ENCODE results near the gene TMEM109. TPM values are rescaled to one million over a fixed set of nuclear protein-coding genes. Genes with fewer than 3 reads are reported as not detected.

Gene TMEM109
- polyA plus RNA-seq, 2 of the 4 experiments (the other 2 are of a cell fraction): 40.9 to 93.0 TPM

- Histone ChIP-seq H3K4me1 (no peaks in the 10 kb centered on the region), H3K4me3 (no peak overlapping the region), H3K9me3 (no peaks in the 10 kb centered on the region), H3K4me2 (no peak overlapping the region), H3K27ac (no peak overlapping the region)
- ChIA-PET CTCF (interaction anchor here (0.8 to 1.4 kb wide), 2 partner anchors 15 to 233 kb away, joined by 3 to 4 read pairs; no protein-coding TSS in a partner anchor), POLR2A (no interaction called here)
- DNase-seq (ENCODE audit: low read depth in 1 of 2, low spot score in 1 of 2) (no peak), ATAC-seq (no peak), FAIRE-seq (no peak)
- TF ChIP-seq CEBPB (IDR thresholded peaks at IDR 0.05) (no peak), GATA3 (IDR thresholded peaks at IDR 0.05; ENCODE audit: borderline replicate concordance) (no peak), HOXA7 (CRISPR knock-in tag; IDR thresholded peaks at IDR 0.05) (no peak), FOSB (CRISPR knock-in tag; IDR thresholded peaks at IDR 0.05) (no peak), RFX5 (IDR thresholded peaks at IDR 0.05) (no peak), BHLHE40 (IDR thresholded peaks at IDR 0.05; ENCODE audit: low read depth, low read length) (no peak), MYC (IDR thresholded peaks at IDR 0.05; ENCODE audit: borderline replicate concordance, low read length) (no peak), CBX8 (IDR thresholded peaks at IDR 0.05) (no peak), PHF8 (IDR thresholded peaks at IDR 0.05; ENCODE audit: borderline replicate concordance, low read depth) (no peak), POLR2AphosphoS2 (conservative IDR thresholded peaks at IDR 0.05; ENCODE audit: low read length) (no peak), HEYL (CRISPR knock-in tag; IDR thresholded peaks at IDR 0.05) (no peak), POLR2A (IDR thresholded peaks at IDR 0.05; ENCODE audit: low read length) (no peak), HOXB5 (CRISPR knock-in tag; IDR thresholded peaks at IDR 0.05) (no peak), JUN (IDR thresholded peaks at IDR 0.05) (no peak), REST (IDR thresholded peaks at IDR 0.05) (no peak), EHMT2 (IDR thresholded peaks at IDR 0.05; ENCODE audit: low read depth) (no peak), NR3C1 (IDR thresholded peaks at IDR 0.05) (no peak), SREBF2 (IDR thresholded peaks at IDR 0.05) (no peak)
- TF ChIP-seq, protein P1, sequence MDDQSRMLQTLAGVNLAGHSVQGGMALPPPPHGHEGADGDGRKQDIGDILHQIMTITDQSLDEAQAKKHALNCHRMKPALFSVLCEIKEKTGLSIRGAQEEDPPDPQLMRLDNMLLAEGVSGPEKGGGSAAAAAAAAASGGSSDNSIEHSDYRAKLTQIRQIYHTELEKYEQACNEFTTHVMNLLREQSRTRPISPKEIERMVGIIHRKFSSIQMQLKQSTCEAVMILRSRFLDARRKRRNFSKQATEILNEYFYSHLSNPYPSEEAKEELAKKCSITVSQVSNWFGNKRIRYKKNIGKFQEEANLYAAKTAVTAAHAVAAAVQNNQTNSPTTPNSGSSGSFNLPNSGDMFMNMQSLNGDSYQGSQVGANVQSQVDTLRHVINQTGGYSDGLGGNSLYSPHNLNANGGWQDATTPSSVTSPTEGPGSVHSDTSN (IDR thresholded peaks at IDR 0.05): no peak
- 92% methylated on average over 67 of the region's 86 CpGs for WGBS (ENCODE audit: missing lambda C conversion rate)
Observed at GRCh38 chr11:60950933-60951605, 37.1 kb downstream of the TMEM109 start.

DNA sequence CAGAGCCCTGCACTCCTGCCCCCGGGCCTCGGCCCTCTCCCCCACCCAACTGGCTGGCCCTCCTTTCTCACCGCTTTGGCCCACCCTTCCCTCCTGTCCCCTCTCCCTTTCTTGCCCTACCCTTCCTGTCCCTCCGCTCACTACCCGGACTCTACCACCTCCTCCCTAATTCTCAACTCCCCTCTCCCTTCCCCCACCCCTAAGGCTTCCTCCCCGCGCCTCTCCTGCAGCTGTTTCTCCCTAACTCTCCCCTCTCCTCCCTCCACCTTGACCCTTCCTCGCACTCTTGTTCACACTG lies 37.6 kb downstream of the TMEM109 start:
- ChIA-PET POLR2A (no interaction called here), CTCF (no interaction called here)
- Histone ChIP-seq H3K4me3 (no peak overlapping the region), H3K4me1 (no peaks in the 10 kb centered on the region), H3K4me2 (no peak overlapping the region), H3K9me3 (no peaks in the 10 kb centered on the region), H3K27ac (no peak overlapping the region)
- ATAC-seq (no peak), DNase-seq (ENCODE audit: low read depth in 1 of 2, low spot score in 1 of 2) (no peak), FAIRE-seq (no peak)
- 80% methylated on average over 7 of the region's 8 CpGs for WGBS (ENCODE audit: missing lambda C conversion rate)
- TF ChIP-seq KDM5A (IDR thresholded peaks at IDR 0.05): no peak
- TF ChIP-seq ZFP36 (IDR thresholded peaks at IDR 0.05; ENCODE audit: borderline replicate concordance, partially characterized antibody): no peak
- no peak for TF ChIP-seq RARB (CRISPR knock-in tag; IDR thresholded peaks at IDR 0.05)
- TF ChIP-seq HDAC2 (IDR thresholded peaks at IDR 0.05): no peak
- TF ChIP-seq BHLHE40 (IDR thresholded peaks at IDR 0.05; ENCODE audit: low read depth, low read length): no peak
- no peak for TF ChIP-seq SMC3 (IDR thresholded peaks at IDR 0.05)
- TF ChIP-seq HMGXB4 (CRISPR knock-in tag; IDR thresholded peaks at IDR 0.05; ENCODE audit: borderline replicate concordance): no peak
- TF ChIP-seq, protein P2, sequence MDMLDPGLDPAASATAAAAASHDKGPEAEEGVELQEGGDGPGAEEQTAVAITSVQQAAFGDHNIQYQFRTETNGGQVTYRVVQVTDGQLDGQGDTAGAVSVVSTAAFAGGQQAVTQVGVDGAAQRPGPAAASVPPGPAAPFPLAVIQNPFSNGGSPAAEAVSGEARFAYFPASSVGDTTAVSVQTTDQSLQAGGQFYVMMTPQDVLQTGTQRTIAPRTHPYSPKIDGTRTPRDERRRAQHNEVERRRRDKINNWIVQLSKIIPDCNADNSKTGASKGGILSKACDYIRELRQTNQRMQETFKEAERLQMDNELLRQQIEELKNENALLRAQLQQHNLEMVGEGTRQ (IDR thresholded peaks at IDR 0.05): no peak
- TF ChIP-seq HOXA7 (CRISPR knock-in tag; IDR thresholded peaks at IDR 0.05): no peak
- no peak for TF ChIP-seq SREBF2 (IDR thresholded peaks at IDR 0.05)
- no peak for TF ChIP-seq MAX (IDR thresholded peaks at IDR 0.05)
- TF ChIP-seq E2F6 (IDR thresholded peaks at IDR 0.05; ENCODE audit: borderline replicate concordance, low read depth): no peak
- TF ChIP-seq HOXB13 (CRISPR knock-in tag; IDR thresholded peaks at IDR 0.05; ENCODE audit: low read depth): no peak
- no peak for TF ChIP-seq ATOH8 (CRISPR knock-in tag; IDR thresholded peaks at IDR 0.05; ENCODE audit: low read depth)
